GM03348 (cell line): Measurements from ENCODE around the gene MAPT.
"Not testable (repeated sequence)": the region's sequence is repeated elsewhere in the genome, so short reads cannot be mapped to it uniquely, and the experiment has no call there.

Experiments used
- DNase-seq: peaks from one replicate; pipeline ENCODE4 v3.0.0; 2012; ENCODE audit warnings: low spot score

Gene MAPT

GRCh38 chr17:46011711-46012505 is 117.6 kb downstream of the MAPT start:
- DNase-seq = no peak

GRCh38 chr17:46012506-46013079 is 118.2 kb downstream of the MAPT start:
- DNase-seq = no peak

- DNase-seq = no peak
These were observed 118.8 kb downstream of the MAPT start for GRCh38 chr17:46013127-46013501.

GRCh38 chr17:46013502-46014165 is 119.3 kb downstream of the MAPT start:
- DNase-seq = peak; percentile 90

- DNase-seq = not testable (repeated sequence)
These were observed 125.1 kb downstream of the MAPT start for GRCh38 chr17:46019408-46019925.

GRCh38 chr17:46020023-46020761 is 125.8 kb downstream of the MAPT start:
- DNase-seq = no peak

- no peak for DNase-seq
These were observed 126.6 kb downstream of the MAPT start for GRCh38 chr17:46020998-46021397.

GRCh38 chr17:46023366-46023765 is 129.0 kb downstream of the MAPT start:
- not testable (repeated sequence) for DNase-seq

- DNase-seq = no peak
These were observed 129.5 kb downstream of the MAPT start for GRCh38 chr17:46023783-46024388.

- no peak for DNase-seq
These were observed 130.2 kb downstream of the MAPT start for GRCh38 chr17:46024590-46024989.

GRCh38 chr17:46025060-46025459 is 130.7 kb downstream of the MAPT start:
- DNase-seq = no peak

GRCh38 chr17:46025510-46026165 is 131.3 kb downstream of the MAPT start:
- no peak for DNase-seq

- DNase-seq = no peak
These were observed 132.1 kb downstream of the MAPT start for GRCh38 chr17:46026166-46027047.

- DNase-seq = no peak
These were observed 133.0 kb downstream of the MAPT start for GRCh38 chr17:46027048-46027975.

GRCh38 chr17:46027976-46028325 is 133.6 kb downstream of the MAPT start:
- no peak for DNase-seq

- DNase-seq = no peak
These were observed 134.0 kb downstream of the MAPT start for GRCh38 chr17:46028374-46028773.

- no peak for DNase-seq
These were observed 134.7 kb downstream of the MAPT start for GRCh38 chr17:46028981-46029565.

GRCh38 chr17:46029627-46030026 is 135.3 kb downstream of the MAPT start:
- no peak for DNase-seq

- DNase-seq = no peak
These were observed 136.4 kb downstream of the MAPT start for GRCh38 chr17:46030752-46031151.
